NT2/D1 (cell line): ENCODE data around the gene GRAMD4.

Source experiments
- SUZ12 ChIP-seq: IDR thresholded peaks from 2 replicates; pipeline ENCODE4 v1.6.1; 2011; ENCODE audit not compliant: insufficient read length, insufficient read depth; ENCODE audit errors: extremely low read depth
- YY1 ChIP-seq: IDR thresholded peaks from 2 replicates; pipeline ENCODE4 v1.6.1; 2011; ENCODE audit not compliant: insufficient read length, insufficient read depth
- ZNF274 ChIP-seq: IDR thresholded peaks from 2 replicates; pipeline ENCODE4 v1.6.1; 2011; ENCODE audit warnings: mild to moderate bottlenecking, low read depth, low read length

DNA sequence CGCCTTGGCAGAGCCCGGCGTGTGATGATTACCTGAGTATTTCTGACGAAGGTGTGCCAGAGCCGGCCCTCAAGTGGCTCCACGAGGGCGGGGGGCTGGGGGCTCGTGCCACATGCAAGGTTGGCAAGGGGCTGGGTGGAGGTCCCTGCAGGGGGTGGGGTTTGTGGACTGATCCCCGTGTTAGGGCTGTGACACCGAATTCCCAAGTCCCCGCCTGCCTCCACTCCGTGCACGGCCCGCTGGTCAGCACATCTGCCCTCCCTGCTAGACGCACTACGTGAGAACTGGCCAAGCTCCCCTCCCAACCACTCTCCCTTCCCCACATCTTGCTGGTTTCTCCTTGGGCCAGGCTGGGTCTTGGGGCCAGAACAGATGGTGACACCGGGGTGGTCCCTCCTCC lies 34.2 kb downstream of the GRAMD4 start:
- TF ChIP-seq YY1 (no peak), ZNF274 (no peak), SUZ12 (no peak)
